Measurements from ENCODE around the gene AFF3.

- TF ChIP-seq EP300 (IDR thresholded peaks at IDR 0.05): no peak
- TF ChIP-seq CTCF (IDR thresholded peaks at IDR 0.05): no peak
Measured at GRCh38 chr2:99688699-99689098, 453.7 kb downstream of the AFF3 start.

Measured in stomach (tissue), 4 donors.